ENCODE data around the gene CREBBP.

The CREBBP gene

GRCh38 chr16:3810198-3810664, 70.3 kb downstream of the CREBBP start:
- in situ Hi-C loops (cut with HindIII; ENCODE audit: low pct_ligation_motif_present, low pct_unique_long_range_greater_than_20kb, low sequenced_read_pairs), result no loop called here

GRCh38 chr16:3808308-3809063, 72.0 kb downstream of the CREBBP start:
- in situ Hi-C loops (cut with HindIII; ENCODE audit: low pct_ligation_motif_present, low pct_unique_long_range_greater_than_20kb, low sequenced_read_pairs), result no loop called here
- DNase-seq, result no peak

More at GRCh38 chr16:3810198-3810664, 70.3 kb downstream of the CREBBP start:
- no peak for DNase-seq

- DNase-seq, result no peak
- in situ Hi-C loops (cut with HindIII; ENCODE audit: low pct_ligation_motif_present, low pct_unique_long_range_greater_than_20kb, low sequenced_read_pairs), result no loop called here
Measured at GRCh38 chr16:3807425-3808123, 72.9 kb downstream of the CREBBP start.

- DNase-seq, result no peak
- in situ Hi-C loops (cut with HindIII; ENCODE audit: low pct_ligation_motif_present, low pct_unique_long_range_greater_than_20kb, low sequenced_read_pairs), result no loop called here
Measured at GRCh38 chr16:3804426-3805016, 76.0 kb downstream of the CREBBP start.

GRCh38 chr16:3800477-3801270, 79.8 kb downstream of the CREBBP start:
- in situ Hi-C loops (cut with HindIII; ENCODE audit: low pct_ligation_motif_present, low pct_unique_long_range_greater_than_20kb, low sequenced_read_pairs), result no loop called here

GRCh38 chr16:3800019-3800418, 80.5 kb downstream of the CREBBP start:
- in situ Hi-C loops (cut with HindIII; ENCODE audit: low pct_ligation_motif_present, low pct_unique_long_range_greater_than_20kb, low sequenced_read_pairs), result no loop called here
- no peak for DNase-seq

More at GRCh38 chr16:3800477-3801270, 79.8 kb downstream of the CREBBP start:
- DNase-seq, result no peak

GRCh38 chr16:3799354-3799753, 81.2 kb downstream of the CREBBP start:
- in situ Hi-C loops (cut with HindIII; ENCODE audit: low pct_ligation_motif_present, low pct_unique_long_range_greater_than_20kb, low sequenced_read_pairs), result no loop called here
- no peak for DNase-seq

- in situ Hi-C loops (cut with HindIII; ENCODE audit: low pct_ligation_motif_present, low pct_unique_long_range_greater_than_20kb, low sequenced_read_pairs), result no loop called here
- DNase-seq, result no peak
Measured at GRCh38 chr16:3798838-3799237, 81.7 kb downstream of the CREBBP start.

- no peak for DNase-seq
- in situ Hi-C loops (cut with HindIII; ENCODE audit: low pct_ligation_motif_present, low pct_unique_long_range_greater_than_20kb, low sequenced_read_pairs), result no loop called here
Measured at GRCh38 chr16:3797904-3798811, 82.4 kb downstream of the CREBBP start.

GRCh38 chr16:3797473-3797872, 83.0 kb downstream of the CREBBP start:
- in situ Hi-C loops (cut with HindIII; ENCODE audit: low pct_ligation_motif_present, low pct_unique_long_range_greater_than_20kb, low sequenced_read_pairs), result no loop called here

GRCh38 chr16:3793161-3793576, 87.3 kb downstream of the CREBBP start:
- in situ Hi-C loops (cut with HindIII; ENCODE audit: low pct_ligation_motif_present, low pct_unique_long_range_greater_than_20kb, low sequenced_read_pairs), result no loop called here
- DNase-seq, result no peak

More at GRCh38 chr16:3797473-3797872, 83.0 kb downstream of the CREBBP start:
- no peak for DNase-seq

GRCh38 chr16:3792472-3793012, 88.0 kb downstream of the CREBBP start:
- in situ Hi-C loops (cut with HindIII; ENCODE audit: low pct_ligation_motif_present, low pct_unique_long_range_greater_than_20kb, low sequenced_read_pairs), result no loop called here

GRCh38 chr16:3791701-3792100, 88.8 kb downstream of the CREBBP start:
- in situ Hi-C loops (cut with HindIII; ENCODE audit: low pct_ligation_motif_present, low pct_unique_long_range_greater_than_20kb, low sequenced_read_pairs), result no loop called here
- DNase-seq, result no peak

More at GRCh38 chr16:3792472-3793012, 88.0 kb downstream of the CREBBP start:
- DNase-seq, result no peak

GRCh38 chr16:3789375-3790099, 91.0 kb downstream of the CREBBP start:
- DNase-seq, result no peak
- in situ Hi-C loops (cut with HindIII; ENCODE audit: low pct_ligation_motif_present, low pct_unique_long_range_greater_than_20kb, low sequenced_read_pairs), result no loop called here

- no peak for DNase-seq
- in situ Hi-C loops (cut with HindIII; ENCODE audit: low pct_ligation_motif_present, low pct_unique_long_range_greater_than_20kb, low sequenced_read_pairs), result no loop called here
Measured at GRCh38 chr16:3788711-3789374, 91.7 kb downstream of the CREBBP start.

- in situ Hi-C loops (cut with HindIII; ENCODE audit: low pct_ligation_motif_present, low pct_unique_long_range_greater_than_20kb, low sequenced_read_pairs), result no loop called here
- no peak for DNase-seq
Measured at GRCh38 chr16:3787924-3788661, 92.4 kb downstream of the CREBBP start.
